Upper lobe of left lung (tissue), 6 donors: ENCODE results near the gene DMD. TPM values are rescaled to one million over a fixed set of nuclear protein-coding genes. Genes with fewer than 3 reads are reported as not detected.

ENCODE experiments used
- ATAC-seq, 2 donors: fragments of 200-7000 bp; cut with Tn5 transposase; one replicate each; pipeline ENCODE4 v1.9.1; 2022; ENCODE audit warnings: mild to moderate bottlenecking in 2 of 2, moderate library complexity in 2 of 2; ENCODE audit not compliant: low FRiP score in 2 of 2
- DNase-seq, 2 donors: peaks; one replicate each; pipeline ENCODE4 v3.0.0-alpha.2; 2019 to 2020
- H3K27ac ChIP-seq, 4 donors: fragments of 200-600 bp; sonication (generic); one replicate each; pipeline ENCODE4 v1.5.1; 2016 to 2019
- H3K27me3 ChIP-seq, 4 donors: fragments of 200-600 bp; sonication (generic); one replicate each; pipeline ENCODE4 v1.5.1; 2017 to 2019
- H3K36me3 ChIP-seq, 4 donors: fragments of 200-600 bp; sonication (generic); one replicate each; pipeline ENCODE4 v1.5.1; 2016 to 2019
- H3K4me1 ChIP-seq, 4 donors: fragments of 200-600 bp; sonication (generic); one replicate each; pipeline ENCODE4 v1.5.1; 2018 to 2019
- H3K4me3 ChIP-seq, 4 donors: fragments of 200-600 bp; sonication (generic); one replicate each; pipeline ENCODE4 v1.5.1; 2017 to 2019; ENCODE audit warnings: mild to moderate bottlenecking in 2 of 4, moderate library complexity in 1 of 4
- H3K9me3 ChIP-seq, 4 donors: fragments of 200-600 bp; sonication (generic); one replicate each; pipeline ENCODE4 v1.5.1; 2018 to 2019
- EP300 ChIP-seq, 4 donors: sonication (generic); formaldehyde crosslinking; IDR thresholded peaks; one replicate each; pipeline ENCODE4 v1.5.1; 2017; ENCODE audit warnings: antibody characterized with exemption in 4 of 4, control low read depth in 2 of 4
- POLR2A ChIP-seq, 4 donors: fragments of 450-650 bp; IDR thresholded peaks; one replicate each; pipeline ENCODE4 v1.5.1; 2016 to 2017; ENCODE audit warnings: antibody characterized with exemption in 4 of 4, mild to moderate bottlenecking in 2 of 4
- POLR2AphosphoS5 ChIP-seq, 2 donors: sonication (generic); formaldehyde crosslinking; IDR thresholded peaks; one replicate each; pipeline ENCODE4 v1.5.1; 2017; ENCODE audit warnings: antibody characterized with exemption in 2 of 2
- WGBS, 2 donors: methylation state at CpG; one replicate each; pipeline ENCODE4 v1.1.5; 2017 to 2018; 5-methylcytosine and 5-hydroxymethylcytosine counted together
- total RNA-seq, 6 donors: library from RNA; depleted of rRNA in 4 of 6; stranded (reverse); fragments of >200 nt in 4 of 6; gene quantifications; one replicate each; pipeline versions ENCODE4 v1.1.0 to v1.2.1, GENCODE V29; 2016 to 2021
- TF ChIP-seq, protein P1 (sequence below), 6 experiments: fragments of 450-650 bp in 4 of 6; fragments of 200-600 bp in 2 of 6; sonication (generic) in 2 of 6; IDR thresholded peaks; one replicate each; pipeline ENCODE4 v1.5.1; 2016 to 2019; ENCODE audit warnings: antibody characterized with exemption in 6 of 6
- donor health status: DM: no; HTN: no; CAD: no; lungs with moderate emphysema.
- donor health status: DM: no; HTN: yes; CAD: no; lungs with severe emphysema.

The DMD gene
- total RNA-seq, 6 donors from 2014 or later, result 12.5 to 37.0 (median 24.0) TPM

DNA sequence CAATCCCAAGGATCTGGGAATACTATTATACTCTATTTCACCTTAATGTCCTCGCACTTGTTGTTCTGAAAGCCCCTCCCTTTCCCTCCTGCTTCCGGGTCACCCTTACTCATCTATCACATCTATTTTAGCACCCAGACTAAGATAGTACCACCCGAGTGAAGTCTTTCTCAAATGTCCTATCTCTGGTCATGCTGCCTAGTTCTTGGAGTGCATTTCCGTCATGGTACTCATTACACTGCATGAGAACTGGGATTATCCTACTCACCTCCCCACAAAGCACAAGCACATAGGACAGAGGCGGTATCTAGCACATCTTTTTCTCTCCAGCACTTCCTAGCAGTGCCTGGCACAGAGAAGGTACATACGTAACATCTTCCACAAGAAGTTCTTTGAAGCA is 1195.2 kb downstream of the DMD start:
- Histone ChIP-seq H3K27ac (no peak overlapping the region), H3K4me1 (no peaks in the 10 kb centered on the region), H3K4me3 (no peak overlapping the region), H3K9me3 (no peaks in the 10 kb centered on the region), H3K36me3 (no peaks in the 10 kb centered on the region), H3K27me3 (no peaks in the 10 kb centered on the region)
- no peak for ATAC-seq
- no peak for DNase-seq
- WGBS, 2 donors, result 83 to 87% methylated on average over 6 of the region's 6 CpGs
- TF ChIP-seq POLR2AphosphoS5 (IDR thresholded peaks at IDR 0.05) (no peak), POLR2A (IDR thresholded peaks at IDR 0.05) (no peak), EP300 (IDR thresholded peaks at IDR 0.05) (no peak)
- TF ChIP-seq, protein P1, sequence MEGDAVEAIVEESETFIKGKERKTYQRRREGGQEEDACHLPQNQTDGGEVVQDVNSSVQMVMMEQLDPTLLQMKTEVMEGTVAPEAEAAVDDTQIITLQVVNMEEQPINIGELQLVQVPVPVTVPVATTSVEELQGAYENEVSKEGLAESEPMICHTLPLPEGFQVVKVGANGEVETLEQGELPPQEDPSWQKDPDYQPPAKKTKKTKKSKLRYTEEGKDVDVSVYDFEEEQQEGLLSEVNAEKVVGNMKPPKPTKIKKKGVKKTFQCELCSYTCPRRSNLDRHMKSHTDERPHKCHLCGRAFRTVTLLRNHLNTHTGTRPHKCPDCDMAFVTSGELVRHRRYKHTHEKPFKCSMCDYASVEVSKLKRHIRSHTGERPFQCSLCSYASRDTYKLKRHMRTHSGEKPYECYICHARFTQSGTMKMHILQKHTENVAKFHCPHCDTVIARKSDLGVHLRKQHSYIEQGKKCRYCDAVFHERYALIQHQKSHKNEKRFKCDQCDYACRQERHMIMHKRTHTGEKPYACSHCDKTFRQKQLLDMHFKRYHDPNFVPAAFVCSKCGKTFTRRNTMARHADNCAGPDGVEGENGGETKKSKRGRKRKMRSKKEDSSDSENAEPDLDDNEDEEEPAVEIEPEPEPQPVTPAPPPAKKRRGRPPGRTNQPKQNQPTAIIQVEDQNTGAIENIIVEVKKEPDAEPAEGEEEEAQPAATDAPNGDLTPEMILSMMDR (IDR thresholded peaks at IDR 0.05), result no peak

DNA sequence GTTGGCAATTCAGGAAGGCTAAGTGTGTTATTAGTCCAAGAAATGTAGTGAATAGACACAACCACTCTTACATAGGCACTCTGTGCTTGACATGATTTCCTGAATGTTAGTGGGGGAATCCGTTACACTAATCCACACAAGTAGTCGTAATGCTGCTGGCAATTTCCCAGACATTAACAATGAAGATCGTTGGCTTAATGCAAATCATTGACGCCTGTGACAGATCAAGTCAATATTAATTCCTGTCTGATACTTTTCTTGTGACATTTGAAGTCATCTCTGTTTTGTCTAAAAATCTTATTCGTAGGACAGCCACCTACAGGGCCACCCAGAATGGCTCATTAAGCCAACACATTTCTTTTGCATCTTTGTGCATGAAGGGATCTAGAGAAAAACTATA is 1200.4 kb downstream of the DMD start:
- H3K4me3 ChIP-seq, result no peak overlapping the region
- H3K4me1 ChIP-seq, result no peaks in the 10 kb centered on the region
- ATAC-seq (no peak), DNase-seq (no peak)
- WGBS, 2 donors, result 59 to 67% methylated on average over 5 of the region's 5 CpGs
- no peak overlapping the region for H3K27ac ChIP-seq
- no peaks in the 10 kb centered on the region for H3K36me3 ChIP-seq
- TF ChIP-seq POLR2AphosphoS5 (IDR thresholded peaks at IDR 0.05) (no peak), EP300 (IDR thresholded peaks at IDR 0.05) (no peak), POLR2A (IDR thresholded peaks at IDR 0.05) (no peak)
- TF ChIP-seq, protein P1 (IDR thresholded peaks at IDR 0.05), result no peak
- no peaks in the 10 kb centered on the region for H3K27me3 ChIP-seq
- no peaks in the 10 kb centered on the region for H3K9me3 ChIP-seq

DNA sequence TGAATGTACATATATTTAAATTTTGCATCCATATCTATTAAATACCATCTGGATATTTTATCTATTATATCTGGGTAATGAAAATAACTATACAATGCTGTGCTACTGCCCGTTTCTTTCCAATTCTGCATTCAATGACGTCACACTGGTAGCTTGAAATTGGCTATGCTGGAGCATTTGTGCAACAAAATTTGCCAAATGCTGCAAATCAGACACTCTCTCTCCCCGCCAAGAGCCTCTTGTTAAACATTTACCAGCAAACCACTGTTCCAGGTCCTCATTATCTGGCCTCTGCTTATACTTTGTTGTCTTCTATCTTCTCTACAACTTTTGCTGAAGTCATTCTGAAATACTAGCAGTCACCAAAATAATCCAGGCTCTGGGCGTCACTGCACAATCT is 1201.1 kb downstream of the DMD start:
- H3K27ac ChIP-seq, result no peak overlapping the region
- no peaks in the 10 kb centered on the region for H3K9me3 ChIP-seq
- WGBS, 2 donors, result 57 to 71% methylated on average over 4 of the region's 4 CpGs
- H3K4me1 ChIP-seq, result no peaks in the 10 kb centered on the region
- TF ChIP-seq POLR2A (IDR thresholded peaks at IDR 0.05) (no peak), POLR2AphosphoS5 (IDR thresholded peaks at IDR 0.05) (no peak), EP300 (IDR thresholded peaks at IDR 0.05) (no peak)
- TF ChIP-seq, protein P1 (IDR thresholded peaks at IDR 0.05), result no peak
- DNase-seq (no peak), ATAC-seq (no peak)
- H3K4me3 ChIP-seq, result no peak overlapping the region
- H3K27me3 ChIP-seq, result no peaks in the 10 kb centered on the region
- no peaks in the 10 kb centered on the region for H3K36me3 ChIP-seq

DNA sequence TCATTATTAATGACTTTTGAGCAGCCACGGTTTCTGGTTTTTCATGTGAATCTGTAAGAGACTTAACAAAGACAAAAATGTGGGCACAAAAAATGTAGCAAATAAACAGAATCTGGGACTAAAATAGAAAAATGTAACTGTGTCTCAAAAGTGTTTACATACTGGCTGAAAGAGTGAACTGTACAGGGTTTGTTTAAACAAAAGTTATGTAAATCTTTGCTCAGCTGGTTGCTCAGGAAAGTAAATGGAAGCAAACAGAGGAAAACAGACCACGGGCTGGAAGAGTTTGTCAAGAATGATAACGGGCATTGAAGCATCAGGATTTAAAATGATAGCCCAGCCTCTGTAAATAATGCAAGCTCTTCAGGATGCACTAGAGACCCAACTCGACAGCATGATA is 1217.7 kb downstream of the DMD start:
- H3K27ac ChIP-seq, result no peak overlapping the region
- 24 to 31% methylated on average over 4 of the region's 4 CpGs for WGBS, 2 donors
- no peak for DNase-seq
- no peaks in the 10 kb centered on the region for H3K27me3 ChIP-seq
- no peaks in the 10 kb centered on the region for H3K36me3 ChIP-seq
- no peaks in the 10 kb centered on the region for H3K9me3 ChIP-seq
- no peak for ATAC-seq
- H3K4me1 ChIP-seq, result peaks cover 0 to 3% (median 0%) of the 10 kb centered on the region in 4 donors
- TF ChIP-seq POLR2AphosphoS5 (IDR thresholded peaks at IDR 0.05), result no peak
- TF ChIP-seq POLR2A (IDR thresholded peaks at IDR 0.05), result no peak
- TF ChIP-seq, protein P1 (IDR thresholded peaks at IDR 0.05), result no peak
- no peak for TF ChIP-seq EP300 (IDR thresholded peaks at IDR 0.05)
- no peak overlapping the region for H3K4me3 ChIP-seq

DNA sequence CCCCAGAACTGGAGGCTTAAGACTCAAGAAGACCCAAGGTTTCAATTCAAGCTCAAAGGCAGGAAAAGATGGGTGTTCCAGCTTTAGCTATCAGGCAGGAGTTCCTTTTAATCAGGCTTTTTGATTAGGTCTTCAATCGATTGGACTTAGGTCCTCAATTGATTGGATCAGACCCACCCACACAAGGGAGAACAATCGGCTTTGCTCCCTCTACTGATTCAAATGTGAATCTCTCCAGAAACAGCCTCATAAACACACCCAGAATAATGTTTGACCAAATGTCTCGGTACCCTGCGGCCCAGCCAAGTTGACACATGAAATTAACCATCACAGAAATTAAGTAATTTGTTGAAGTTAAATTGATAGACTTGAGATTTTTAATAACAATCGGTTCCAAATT is 1222.4 kb downstream of the DMD start:
- 82 to 98% methylated on average over 3 to 5 of the region's 5 CpGs for WGBS, 2 donors
- DNase-seq (no peak), ATAC-seq (no peak)
- Histone ChIP-seq H3K9me3 (no peaks in the 10 kb centered on the region), H3K27ac (no peak overlapping the region), H3K27me3 (no peaks in the 10 kb centered on the region), H3K4me3 (no peak overlapping the region), H3K4me1 (peaks cover 0 to 3% (median 0%) of the 10 kb centered on the region in 4 donors), H3K36me3 (no peaks in the 10 kb centered on the region)
- TF ChIP-seq POLR2A (IDR thresholded peaks at IDR 0.05), result no peak
- no peak for TF ChIP-seq POLR2AphosphoS5 (IDR thresholded peaks at IDR 0.05)
- TF ChIP-seq EP300 (IDR thresholded peaks at IDR 0.05), result no peak
- TF ChIP-seq, protein P1 (IDR thresholded peaks at IDR 0.05), result no peak
